ENCODE results near the gene EXTL1.

EXTL1 gene

DNA sequence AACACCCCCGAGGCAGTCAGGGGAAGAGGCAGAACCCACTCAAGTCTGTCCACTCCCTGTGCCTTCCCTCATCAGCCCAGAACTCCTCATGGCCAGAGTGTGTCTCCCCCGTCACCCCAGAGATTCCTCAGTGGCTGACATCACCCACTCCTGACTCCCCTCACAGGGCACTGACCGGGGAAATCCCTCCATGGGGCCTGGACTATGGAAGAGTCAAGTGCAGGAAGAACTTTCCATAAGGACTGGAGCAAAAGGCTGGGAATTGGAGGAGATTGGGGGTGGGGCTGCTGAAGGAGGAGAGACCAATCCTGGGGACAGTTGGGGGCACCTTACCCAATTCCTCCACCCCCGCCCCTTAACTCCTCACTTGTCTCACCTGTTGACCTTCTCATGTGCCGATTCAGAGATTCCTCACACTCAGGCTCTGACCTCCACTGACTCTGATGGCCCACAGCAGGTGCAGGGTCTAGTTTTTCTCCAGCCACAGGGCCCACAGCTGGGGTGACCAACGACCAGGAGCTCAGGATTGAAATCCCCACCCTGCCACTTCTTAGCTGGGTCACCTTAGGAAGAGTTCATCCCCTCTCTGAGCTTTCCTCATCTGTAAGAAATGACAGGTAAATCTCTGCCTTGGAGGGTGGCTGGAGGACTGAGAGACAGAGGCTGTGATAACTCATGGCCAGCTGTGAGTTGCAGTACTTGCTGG, 481 bp upstream of the EXTL1 start:
- in situ Hi-C loops (cut with MboI; ENCODE audit: low sequenced_read_pairs): loop anchor here (10.0 kb wide), 1 partner anchor 126 kb away; no protein-coding TSS in a partner anchor

DNA sequence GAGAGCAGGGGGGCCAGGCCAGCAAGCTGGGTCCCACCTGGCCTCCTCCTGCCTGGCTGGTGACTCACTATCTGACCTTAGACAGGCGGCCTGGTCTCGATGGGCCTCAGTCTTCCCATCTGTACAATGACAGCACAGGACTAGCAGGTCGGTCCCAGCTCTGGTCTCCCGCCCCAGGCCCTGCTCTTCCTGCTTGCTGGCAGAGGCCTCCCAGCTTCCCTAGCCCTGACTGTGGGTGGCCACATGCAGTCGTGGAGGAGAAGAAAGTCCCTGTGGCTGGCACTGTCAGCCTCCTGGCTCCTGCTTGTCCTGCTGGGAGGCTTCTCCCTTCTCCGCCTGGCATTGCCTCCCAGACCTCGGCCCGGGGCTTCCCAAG, 817 bp downstream of the EXTL1 start:
- in situ Hi-C loops (cut with MboI; ENCODE audit: low sequenced_read_pairs): loop anchor here (10.0 kb wide), 1 partner anchor 128 kb away; no protein-coding TSS in a partner anchor

DNA sequence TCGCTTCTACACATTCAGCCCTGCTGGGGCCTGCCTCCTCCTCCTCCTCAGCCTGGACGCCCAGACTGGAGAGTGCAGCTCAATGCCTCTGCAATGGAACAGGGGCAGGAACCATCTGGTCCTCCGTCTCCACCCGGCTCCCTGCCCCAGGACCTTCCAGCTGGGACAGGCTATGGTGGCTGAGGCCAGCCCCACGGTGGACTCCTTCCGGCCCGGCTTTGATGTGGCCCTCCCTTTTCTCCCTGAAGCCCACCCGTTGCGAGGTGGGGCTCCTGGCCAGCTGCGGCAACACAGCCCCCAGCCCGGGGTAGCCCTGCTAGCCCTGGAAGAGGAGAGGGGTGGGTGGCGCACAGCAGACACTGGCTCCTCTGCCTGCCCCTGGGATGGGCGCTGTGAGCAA, 1.4 kb downstream of the EXTL1 start:
- in situ Hi-C loops (cut with MboI; ENCODE audit: low sequenced_read_pairs): loop anchor here (10.0 kb wide), 1 partner anchor 128 kb away; no protein-coding TSS in a partner anchor

DNA sequence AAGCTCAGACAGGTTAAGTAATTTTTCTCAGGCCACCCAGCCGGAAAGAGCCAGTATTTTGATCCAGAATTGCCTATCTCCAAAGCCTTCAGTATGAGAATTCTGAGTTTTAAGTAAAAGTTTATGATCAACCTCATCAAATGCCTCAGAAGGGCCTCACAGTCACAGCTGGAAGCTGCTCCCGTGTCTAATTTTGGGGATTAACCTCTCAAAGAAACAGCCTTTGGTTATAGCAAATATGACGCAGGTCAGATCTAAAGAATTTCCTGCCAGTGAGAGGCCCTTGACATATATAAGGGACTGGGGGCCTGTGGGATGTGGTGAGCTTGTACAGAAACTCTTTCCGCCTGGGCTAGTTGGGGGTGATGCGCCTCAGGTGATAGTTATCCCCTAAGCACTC, 2.3 kb downstream of the EXTL1 start:
- in situ Hi-C loops (cut with MboI; ENCODE audit: low sequenced_read_pairs): loop anchor here (10.0 kb wide), 1 partner anchor 129 kb away; no protein-coding TSS in a partner anchor

DNA sequence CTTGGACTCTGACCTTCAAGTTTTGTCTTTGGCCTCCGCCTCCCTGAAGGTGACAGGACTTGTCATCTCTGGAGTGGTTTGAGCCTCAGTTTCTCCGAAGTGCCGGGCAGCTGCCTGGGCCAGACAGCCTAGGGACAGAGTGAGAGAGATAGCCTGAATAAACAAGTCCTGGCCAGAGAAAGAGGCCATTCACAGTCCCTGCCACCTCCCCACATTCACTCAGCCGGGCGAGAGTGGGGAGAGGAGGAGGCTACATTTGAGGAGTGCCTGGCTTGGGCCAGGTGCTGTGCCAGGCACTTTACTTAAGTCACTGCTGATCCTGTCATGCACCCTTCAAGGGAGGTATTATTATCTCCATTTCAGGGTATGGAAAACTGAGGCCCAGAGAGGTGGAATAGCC, 3.5 kb downstream of the EXTL1 start:
- in situ Hi-C loops (cut with MboI; ENCODE audit: low sequenced_read_pairs): loop anchor here (10.0 kb wide), 1 partner anchor 130 kb away; no protein-coding TSS in a partner anchor

DNA sequence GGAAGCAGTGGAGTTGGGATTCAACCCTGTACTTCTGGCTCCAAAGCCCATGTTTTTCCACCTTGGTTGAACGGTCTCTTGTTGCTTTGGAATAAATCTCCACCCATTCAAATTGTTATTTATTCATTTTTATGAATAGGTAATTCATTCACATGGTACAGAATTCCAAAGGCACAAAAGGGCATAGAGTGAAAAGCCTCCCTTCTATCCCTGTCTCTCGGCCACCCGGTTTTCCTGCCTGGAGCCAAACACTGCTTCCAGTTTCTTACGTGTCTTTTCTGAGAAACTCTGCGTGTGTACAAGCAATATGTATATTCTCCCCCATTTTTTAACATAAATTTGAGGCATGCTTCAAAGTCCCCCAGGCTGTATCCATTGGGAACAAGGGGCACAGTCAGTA, 3.9 kb downstream of the EXTL1 start:
- in situ Hi-C loops (cut with MboI; ENCODE audit: low sequenced_read_pairs): loop anchor here (10.0 kb wide), 1 partner anchor 131 kb away; no protein-coding TSS in a partner anchor

DNA sequence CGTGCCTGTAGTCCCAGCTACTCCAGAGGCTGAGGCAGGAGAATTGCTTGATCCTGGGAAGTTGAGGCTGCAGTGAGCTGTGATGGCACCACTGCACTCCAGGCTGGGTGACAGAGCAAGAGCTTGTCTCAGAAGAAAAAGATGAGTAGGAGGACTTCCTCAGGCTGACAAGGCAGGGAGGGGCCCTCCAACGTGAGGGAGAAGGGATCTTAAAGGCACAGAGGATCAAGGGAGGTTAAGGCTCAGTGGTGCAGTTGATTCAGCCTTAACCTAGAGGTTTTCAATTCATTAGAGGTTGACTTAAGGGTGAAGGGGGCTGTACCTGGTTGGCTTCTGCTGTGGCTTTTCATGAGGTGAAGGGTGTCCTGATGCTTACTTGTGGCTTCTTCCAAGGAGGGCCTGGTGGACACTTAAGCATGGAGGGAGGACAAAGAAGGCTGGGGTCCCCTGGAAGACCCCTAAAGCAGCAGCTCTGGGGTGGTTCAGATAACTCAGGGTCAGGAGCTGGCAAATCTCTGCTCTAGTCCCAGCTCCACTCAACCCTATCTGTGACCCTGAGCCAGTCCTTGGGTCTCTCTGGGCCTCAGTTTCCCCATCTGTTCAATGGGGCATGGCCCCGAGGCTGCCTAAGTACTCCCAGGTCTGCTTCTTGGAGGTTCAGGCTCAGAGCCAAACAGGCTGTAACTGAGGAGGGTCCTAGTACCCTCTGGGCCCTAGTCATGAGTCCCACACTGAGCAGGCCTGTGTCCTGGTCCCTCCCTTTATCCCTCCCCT, 6.3 kb downstream of the EXTL1 start:
- in situ Hi-C loops (cut with MboI; ENCODE audit: low sequenced_read_pairs): loop anchor here (10.0 kb wide), 1 partner anchor 133 kb away; no protein-coding TSS in a partner anchor

DNA sequence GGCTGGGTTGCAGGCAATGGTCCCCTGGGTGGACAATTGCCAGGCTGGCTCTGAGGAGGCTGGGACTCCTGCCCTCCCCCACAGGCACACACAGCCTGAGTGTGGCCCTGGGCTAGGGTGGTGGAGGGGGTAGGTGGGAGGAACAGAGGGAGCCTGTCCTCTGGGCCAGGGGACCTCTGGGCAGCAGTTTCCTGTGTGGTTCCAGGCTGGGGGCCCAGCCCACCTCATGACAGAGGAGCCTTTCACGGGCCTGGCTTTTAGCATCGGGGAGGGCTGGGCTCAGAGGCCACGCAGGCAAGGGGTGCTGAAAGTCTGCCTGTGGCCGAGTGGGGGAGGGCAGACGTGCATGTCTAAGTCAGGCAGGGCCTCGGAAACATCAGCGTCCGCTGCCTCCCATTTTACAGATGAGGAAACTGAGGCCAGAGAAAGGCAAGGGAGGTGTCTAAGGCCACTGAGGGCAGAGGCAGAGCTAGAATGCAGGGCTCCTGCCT, 7.0 kb downstream of the EXTL1 start:
- in situ Hi-C loops (cut with MboI; ENCODE audit: low sequenced_read_pairs): loop anchor here (10.0 kb wide), 1 partner anchor 134 kb away; no protein-coding TSS in a partner anchor

DNA sequence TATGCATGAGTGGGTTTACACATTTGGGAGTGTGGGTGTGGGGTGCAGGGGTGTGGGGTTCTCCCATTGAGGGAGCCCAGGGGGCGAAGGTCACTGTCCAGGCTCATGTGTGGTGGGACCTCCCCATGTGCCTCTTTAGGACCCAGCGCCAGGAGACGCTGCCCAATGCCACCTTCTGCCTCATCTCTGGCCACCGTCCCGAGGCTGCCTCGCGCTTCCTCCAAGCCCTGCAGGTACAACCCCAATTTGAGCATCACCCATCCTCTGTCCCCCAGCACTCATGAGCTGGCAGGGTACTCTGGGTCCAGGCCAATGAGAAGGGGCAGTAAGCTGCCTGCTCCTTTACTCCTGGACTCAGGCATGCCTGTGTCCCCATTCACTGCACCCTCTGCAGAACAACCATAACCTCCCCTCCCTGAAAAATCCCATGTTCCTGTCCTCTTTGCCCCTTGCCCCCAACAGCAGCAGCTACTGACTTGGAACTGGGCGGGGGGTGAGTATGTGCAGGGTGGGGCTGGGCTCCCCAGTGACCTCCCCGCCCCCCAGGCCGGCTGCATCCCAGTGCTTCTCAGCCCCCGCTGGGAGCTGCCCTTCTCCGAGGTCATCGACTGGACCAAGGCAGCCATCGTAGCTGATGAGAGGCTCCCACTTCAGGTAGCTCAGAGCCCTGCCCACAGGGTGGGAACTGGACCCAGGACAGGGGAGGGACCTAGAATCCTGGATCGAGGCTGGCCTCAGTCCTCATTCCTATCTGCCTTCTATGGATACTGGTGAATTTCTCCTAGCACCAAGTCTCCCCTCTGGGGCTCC, 7.7 kb downstream of the EXTL1 start:
- in situ Hi-C loops (cut with MboI; ENCODE audit: low sequenced_read_pairs): loop anchor here (10.0 kb wide), 1 partner anchor 134 kb away; no protein-coding TSS in a partner anchor

DNA sequence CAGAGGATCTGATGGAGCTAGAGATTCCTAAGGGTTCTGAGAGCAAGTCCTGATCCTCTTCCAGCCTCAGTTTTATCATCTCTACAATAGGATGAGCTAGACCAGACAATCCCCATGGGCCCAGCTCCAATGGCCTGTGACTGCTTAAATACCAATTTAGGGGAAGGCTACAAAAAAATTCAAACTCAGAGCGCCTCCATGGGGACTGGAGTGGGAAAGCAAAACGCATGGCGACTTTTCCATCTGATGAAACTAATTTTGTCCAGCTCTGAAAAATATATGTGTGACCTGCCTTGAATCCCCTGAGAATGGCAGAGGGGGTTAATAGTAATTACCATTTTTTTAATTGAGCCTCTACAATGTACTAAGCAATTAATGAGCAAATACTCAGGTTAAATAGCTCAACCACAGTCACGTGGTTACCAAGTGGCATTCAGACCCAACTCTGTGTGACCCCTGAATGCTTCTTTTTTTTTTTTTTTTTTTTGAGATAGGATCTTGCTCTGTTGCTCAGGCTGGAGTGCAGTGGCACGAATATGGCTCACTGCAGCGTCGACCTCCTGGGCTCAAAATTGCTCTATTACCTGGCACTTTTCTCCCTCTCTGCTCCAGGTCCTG, 8.4 kb downstream of the EXTL1 start:
- in situ Hi-C loops (cut with MboI; ENCODE audit: low sequenced_read_pairs): loop anchor here (10.0 kb wide), 1 partner anchor 135 kb away; no protein-coding TSS in a partner anchor

DNA sequence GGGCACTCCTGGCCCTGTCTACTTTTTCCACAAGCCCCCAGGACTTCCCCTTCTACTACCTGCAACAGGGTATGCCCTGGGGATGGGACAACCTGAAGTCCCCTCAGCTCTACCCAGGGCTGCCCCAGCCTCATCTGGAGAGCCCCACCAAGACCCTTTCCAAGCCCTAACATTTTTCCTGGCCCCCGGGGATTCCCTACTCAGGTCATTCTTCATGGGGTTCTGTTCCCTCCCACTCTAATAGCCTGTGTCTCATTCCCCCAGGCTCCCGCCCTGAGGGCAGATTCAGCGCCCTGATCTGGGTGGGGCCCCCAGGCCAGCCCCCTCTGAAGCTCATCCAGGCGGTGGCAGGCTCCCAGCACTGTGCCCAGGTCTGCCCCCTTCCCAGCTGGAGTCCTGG, 9.6 kb downstream of the EXTL1 start:
- in situ Hi-C loops (cut with MboI; ENCODE audit: low sequenced_read_pairs): no loop called here

DNA sequence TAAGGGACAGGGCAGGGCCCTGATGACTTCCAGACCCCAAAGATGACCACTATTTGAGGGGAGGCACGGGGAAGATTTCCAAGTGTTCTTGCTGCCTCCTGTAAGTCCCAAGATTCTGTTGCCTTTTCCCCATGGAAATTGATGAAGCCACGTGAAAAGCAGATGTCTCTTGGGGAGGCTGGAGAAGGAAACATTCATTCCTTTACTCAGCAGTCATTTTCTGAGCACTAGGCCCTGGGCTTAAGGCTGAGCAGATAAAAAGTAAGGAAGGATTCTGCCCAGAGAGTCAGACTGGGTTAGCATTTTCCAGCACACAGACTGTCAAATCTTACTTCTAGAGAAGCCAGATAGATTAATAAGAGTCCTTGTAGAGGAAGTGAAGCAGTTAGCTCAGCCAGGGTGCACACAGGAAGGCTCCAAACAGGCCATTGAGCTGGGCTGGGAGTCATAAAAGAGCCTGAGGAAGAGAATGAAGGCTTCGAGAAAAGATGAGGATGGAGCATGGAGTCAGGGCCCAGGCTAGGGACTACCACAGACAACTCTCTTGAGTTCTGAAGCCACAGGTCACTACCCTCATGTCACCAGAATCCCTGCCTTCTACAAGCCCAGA, 10.1 kb downstream of the EXTL1 start:
- in situ Hi-C loops (cut with MboI; ENCODE audit: low sequenced_read_pairs): no loop called here

DNA sequence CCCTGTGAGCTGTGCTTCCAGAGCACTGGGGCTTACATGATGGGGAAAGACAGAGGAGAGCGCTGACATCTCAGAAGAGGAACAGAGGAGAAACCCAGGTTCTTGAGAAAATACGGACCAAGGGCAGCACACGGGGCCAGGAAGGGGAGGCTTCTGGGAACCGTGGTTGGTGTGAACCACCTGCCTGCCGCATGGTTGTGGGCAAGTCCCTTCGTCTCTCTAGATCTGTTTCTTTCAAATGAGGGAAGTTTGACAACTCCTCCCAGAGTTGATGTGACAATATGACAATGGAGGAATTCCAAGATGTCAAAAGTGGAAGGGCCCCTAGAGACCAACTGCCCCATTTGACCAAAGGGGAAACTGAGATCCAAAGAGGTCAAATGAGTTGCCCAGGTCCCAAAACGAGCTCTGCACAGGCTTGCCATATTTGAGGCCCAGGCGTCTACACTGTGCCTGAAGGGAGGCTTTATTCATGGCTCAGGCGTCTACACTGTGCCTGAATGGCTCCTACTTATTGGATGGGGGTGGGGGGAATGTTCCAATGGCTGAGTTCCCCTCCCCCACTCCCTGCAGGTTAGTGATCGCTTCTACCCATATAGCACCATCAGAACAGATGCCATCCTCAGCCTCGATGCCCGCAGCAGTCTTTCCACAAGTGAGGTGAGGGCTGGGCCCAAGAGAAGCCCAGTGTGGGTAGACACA, 11.2 kb downstream of the EXTL1 start:
- in situ Hi-C loops (cut with MboI; ENCODE audit: low sequenced_read_pairs): no loop called here

DNA sequence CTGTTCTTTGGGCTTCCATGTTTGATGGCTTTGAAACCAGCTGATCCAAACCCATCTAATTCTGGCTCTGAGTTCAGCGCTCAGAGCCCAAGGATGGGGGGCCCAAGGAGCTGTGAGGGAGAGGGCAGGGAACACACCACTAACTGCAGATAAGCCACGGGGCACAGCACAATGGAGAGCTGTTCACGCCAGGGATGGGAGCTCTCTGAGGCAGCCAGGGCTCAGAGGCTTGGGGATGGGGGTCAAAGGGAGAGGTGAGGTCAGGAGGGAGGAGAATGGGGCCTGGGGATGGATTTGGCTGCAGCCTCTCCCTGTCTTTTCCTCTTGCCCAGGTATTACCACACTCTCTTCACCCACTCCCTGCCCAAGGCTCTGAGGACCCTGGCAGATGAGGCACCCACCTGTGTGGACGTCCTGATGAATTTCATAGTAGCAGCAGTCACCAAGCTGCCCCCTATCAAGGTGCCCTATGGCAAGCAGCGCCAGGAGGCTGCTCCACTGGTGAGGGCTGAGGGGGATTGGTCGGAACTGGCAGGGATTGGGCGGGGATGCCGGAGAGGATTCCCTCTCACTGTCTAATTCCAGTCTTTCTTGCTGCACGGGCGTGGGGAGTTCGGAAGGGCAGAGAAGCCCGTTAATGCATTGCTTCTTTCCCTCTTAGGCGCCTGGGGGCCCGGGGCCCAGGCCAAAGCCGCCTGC, 13.1 kb downstream of the EXTL1 start:
- in situ Hi-C loops (cut with MboI; ENCODE audit: low sequenced_read_pairs): no loop called here

DNA sequence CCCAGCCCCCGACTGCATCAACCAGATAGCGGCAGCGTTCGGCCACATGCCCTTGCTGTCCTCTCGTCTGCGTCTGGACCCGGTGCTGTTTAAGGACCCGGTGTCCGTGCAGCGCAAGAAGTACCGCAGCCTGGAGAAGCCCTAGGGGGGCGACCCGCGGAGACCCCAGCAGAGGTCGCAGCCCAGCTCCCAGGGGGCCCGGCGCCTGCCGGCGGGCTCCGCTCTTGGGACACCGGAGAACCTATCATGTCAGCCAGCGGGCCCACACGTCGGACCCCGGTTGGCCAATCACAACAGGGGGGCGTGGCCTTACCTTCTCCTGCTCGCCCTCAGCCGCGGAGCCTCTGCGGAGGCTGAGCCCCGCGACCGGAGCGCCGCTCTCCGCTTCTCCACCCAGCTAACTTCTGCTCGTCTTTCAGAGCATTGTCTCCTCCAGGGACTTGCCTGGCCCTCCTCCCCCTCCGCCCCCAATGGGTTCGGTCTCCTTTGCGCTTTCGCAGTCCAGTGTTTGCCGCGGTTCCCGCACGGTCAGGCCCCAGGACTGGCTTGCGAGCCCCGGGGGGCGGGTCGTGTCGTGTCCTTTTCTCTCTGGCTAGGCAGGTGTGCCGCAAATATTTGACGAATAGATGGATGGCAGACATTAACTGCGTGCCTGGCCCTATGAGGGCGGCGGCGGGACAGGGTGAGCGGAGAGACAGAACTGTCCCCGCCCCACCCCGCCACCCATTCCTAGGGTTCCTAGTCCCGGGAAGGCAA, 13.8 kb downstream of the EXTL1 start:
- in situ Hi-C loops (cut with MboI; ENCODE audit: low sequenced_read_pairs): no loop called here

DNA sequence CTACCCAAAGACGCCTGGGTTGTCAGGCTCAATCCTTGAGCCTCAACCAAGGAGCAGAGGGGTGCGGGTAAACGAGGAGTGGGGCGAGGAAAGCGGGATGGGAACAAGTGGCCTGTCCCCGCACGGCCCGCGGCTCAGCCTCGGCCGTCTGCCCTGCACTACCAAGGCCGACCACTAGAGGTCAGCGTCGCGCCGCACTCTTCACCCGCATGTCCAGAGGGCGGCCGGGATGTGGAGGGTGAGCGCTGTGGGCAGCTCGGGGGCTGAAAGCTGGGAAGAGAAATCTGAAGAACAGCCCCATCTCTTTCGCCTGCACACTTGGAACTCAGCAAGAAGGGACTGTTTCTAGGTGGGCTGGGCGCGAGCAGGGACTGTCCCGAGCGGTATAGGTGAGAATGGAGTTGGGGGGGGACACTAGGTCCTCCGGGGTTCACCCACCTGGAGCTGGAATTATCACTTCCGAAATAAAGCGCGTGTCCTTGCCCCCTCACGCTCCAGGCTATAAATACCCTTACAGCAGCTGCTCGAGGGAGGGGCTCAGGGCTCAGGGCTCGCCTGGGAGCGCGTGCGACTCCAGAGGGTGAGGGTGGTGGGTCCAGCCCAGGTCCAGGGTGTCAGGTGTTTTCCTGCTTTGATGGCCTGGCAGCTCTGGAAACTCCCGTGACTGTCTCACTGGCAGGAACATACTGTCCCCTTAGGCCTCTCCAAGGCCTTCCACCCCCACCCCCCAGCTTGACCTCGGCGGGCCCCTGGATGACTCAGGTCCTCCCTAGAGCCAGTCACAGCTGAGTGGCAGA, 14.6 kb downstream of the EXTL1 start:
- in situ Hi-C loops (cut with MboI; ENCODE audit: low sequenced_read_pairs): no loop called here

DNA sequence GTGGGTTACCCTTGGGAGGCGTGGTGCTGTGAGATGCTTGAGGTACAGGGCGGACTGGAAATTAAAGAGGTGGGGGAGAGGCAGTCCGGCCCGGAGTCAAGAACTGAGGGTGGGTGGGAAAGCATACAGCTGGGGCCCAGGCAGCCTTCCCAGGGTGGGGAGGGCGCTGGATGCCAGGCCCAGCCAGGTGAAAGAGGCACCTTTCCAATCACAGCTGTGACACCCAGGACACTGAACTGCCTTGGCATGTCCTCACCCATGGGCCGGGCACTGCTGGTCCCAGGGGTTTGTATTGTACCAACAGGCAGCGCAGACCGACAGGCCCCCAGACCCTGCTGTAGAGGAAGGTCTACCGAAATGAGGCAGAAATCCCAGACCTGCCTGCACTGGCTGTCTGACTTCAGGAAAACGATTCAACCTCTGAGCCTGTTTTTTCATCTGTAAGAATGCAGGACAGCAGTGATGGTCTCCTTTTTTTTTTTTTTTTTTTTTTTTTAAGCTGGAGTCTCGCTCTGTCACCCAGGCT, 15.2 kb downstream of the EXTL1 start:
- in situ Hi-C loops (cut with MboI; ENCODE audit: low sequenced_read_pairs): no loop called here

All from HL-60/S4 treated with retinoic acid at 250 ng/mL for 4 days and 3 days (cell line).